NAMALWA (cell line): Measurements from ENCODE around the gene EIF5A.
A peak's percentile ranks its signal among the peaks of the same experiment; 100 is the strongest.
"Not testable (repeated sequence)": the region's sequence is repeated elsewhere in the genome, so short reads cannot be mapped to it uniquely, and the experiment has no call there.

ENCODE experiments used
- DNase-seq: peaks from one replicate; pipeline ENCODE4 v3.0.0-alpha.2; 2015; ENCODE audit warnings: low spot score

Gene EIF5A

GRCh38 chr17:7332600-7333069 is 25.2 kb downstream of the EIF5A start:
- DNase-seq, result not testable (repeated sequence)

DNA sequence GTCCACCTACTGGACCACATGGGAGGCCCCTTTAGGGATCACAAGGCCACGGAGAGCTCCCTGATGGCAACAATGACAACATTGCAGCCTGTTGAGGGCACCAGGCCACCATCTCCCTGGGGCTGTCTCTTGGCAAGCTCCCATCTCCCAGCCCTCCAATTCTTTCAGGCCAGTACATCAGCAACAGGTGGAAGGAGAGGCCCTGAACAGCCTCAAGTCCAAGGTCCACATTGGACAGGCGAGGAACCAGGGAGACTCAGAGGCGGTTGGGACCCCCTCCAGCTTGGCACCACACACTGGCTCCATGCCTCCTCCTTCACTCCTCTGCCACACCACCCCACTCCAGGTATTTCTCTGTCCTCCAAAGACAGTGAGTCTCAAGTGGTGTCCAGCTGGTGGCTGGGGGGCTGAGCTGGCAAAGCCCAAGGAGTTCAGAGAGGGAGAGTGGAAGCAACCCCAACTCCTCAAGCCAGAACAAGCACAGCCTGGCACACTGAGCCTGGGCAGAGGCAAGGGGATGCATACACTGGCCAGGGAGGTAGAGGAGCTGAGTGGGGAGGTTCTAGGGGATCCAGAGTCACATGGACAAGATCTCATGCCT is 27.6 kb downstream of the EIF5A start:
- no peak for DNase-seq

GRCh38 chr17:7335765-7336164 is 28.3 kb downstream of the EIF5A start:
- DNase-seq, result not testable (repeated sequence)

DNA sequence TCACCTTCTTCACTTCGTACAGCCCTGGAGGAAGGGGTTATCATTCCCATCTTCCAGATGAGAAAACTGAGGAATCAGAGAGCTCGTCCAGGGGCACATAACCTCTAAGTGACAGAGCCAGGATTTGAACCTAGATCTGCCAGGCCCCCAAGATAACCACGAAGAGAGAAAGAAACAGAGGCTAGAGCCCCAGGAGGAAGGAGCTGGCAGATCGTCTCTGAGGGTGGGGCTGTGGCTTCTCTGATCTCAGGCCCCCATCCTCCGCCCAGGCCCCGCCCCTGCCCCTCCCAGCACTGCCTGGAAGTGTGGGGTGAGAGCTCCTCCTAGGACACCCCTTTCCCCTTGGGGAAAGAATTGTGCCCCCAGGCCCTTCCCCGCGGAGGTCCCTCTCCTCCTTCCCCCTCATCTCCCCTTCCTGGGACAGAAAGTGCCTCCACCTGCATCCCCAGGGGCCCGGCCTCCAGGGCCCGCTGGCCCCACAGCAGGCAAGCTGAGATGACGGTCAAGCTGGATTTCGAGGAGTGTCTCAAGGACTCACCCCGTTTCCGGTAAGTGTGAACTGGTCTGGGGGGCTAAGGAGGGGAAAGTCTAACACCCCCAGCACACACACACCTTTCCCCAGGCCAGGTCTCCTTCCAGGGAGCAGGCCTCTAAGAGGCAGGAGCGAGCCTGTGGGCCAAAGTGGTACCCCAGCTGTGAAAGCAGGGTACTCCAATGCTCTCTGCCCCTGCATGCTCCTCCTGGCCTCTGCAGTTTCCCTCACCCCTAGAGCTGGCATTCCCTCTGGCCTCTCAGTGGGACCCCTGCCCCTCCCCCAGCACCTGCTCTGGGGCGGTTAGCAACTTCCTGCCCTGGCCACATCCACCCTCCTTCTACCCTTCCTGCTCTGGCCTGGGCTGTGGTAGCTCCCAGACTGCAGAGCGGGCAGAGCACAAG is 29.1 kb downstream of the EIF5A start, which contains the start of gene ACAP1:
ACAP1 (plus strand) TSS at position 290 of the 936 bp plus-strand sequence; CDS start at position 496, 206 bp downstream.
- peak; percentile 44 for DNase-seq

GRCh38 chr17:7337600-7337999 is 30.2 kb downstream of the EIF5A start:
- DNase-seq, result not testable (repeated sequence)

DNA sequence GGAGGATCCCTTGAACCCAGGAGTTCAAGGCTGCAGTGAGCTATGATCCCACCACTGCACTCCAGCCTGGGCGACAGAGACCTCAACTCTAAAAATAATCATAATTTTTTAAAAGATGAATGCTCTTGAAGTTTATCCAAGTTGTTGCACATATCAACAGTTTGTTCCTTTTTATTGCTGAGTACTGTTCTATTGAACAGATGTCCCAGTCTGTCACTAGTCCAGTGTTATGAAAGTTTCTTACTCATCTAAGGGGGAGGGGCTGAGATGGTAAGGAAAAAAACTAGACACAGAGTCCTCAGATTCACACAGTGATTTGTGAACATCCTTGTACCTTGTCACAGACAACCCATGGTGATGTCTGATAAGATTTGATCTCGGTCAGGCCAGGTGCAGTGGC is 32.8 kb downstream of the EIF5A start:
- no peak for DNase-seq

DNA sequence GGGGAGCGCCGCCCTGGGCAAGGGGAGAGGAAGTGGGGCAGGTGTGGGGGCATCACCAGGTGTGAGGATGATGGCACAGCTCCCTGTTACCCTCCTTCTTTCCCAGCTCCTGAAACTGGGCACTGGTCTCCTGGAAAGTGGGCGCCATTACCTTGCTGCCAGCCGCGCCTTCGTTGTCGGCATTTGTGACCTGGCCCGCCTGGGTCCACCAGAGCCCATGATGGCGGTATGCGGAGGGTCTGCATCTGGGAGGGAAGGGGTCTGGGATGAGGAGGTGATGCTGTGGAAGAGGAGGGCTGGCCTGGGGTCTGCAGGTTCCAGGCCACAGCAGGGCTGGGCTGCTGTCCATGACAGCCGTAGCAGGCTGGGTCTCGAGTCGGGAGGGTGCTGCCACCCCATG is 34.4 kb downstream of the EIF5A start:
- DNase-seq, result no peak

DNA sequence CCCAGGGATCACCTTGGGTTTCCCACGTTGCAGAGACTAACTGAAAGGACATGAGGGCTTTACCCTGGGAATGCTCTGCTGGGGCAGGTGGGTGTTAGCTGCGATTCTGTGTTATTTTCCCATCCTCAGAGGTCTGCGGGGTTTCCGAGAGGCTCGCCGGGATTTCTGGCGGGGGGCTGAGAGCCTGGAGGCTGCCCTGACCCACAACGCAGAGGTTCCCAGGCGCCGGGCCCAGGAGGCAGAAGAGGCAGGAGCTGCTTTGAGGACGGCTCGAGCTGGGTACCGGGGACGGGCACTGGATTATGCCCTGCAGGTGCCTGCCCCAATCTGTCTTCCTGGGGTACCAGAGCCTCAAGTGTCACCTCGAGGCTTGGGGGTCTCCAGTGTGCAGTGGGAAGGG is 35.8 kb downstream of the EIF5A start:
- no peak for DNase-seq

DNA sequence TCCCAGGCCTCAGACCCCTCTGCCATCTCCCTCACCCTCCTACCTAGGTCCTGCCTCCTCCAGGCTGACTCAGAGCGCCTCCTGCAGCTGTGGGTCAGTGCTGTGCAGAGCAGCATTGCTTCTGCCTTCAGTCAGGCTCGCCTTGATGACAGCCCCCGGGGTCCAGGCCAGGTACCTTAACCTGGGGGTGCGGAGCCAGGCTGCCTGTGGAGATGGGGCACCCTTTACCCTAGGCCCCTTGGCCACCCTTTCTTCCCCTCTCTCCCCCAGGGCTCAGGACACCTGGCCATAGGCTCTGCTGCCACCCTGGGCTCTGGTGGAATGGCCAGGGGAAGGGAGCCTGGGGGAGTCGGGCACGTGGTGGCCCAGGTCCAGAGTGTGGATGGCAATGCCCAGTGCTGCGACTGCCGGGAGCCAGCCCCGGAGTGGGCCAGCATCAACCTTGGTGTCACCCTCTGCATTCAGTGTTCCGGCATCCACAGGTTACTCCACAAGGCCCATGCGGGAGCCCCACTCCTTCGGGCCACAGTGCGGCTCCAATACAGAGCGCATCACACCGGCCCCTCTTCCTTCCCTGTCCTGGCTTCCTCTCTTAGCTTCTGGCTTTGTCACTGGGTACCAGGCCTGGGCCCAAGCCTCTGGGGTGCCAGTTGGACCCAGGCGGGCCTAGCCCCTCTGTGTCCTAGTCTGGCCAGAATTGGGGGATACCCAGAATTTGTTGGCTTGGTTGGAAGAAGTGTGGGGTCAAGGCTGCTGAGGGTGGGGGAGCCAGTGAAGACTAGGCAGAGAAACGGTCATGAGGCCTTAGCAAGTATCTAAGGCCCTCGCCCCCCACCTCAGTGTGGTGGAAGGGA is 39.6 kb downstream of the EIF5A start:
- no peak for DNase-seq

GRCh38 chr17:7347630-7348477 is 40.4 kb downstream of the EIF5A start:
- no peak for DNase-seq

GRCh38 chr17:7348478-7349242 is 41.2 kb downstream of the EIF5A start:
- DNase-seq, result no peak

DNA sequence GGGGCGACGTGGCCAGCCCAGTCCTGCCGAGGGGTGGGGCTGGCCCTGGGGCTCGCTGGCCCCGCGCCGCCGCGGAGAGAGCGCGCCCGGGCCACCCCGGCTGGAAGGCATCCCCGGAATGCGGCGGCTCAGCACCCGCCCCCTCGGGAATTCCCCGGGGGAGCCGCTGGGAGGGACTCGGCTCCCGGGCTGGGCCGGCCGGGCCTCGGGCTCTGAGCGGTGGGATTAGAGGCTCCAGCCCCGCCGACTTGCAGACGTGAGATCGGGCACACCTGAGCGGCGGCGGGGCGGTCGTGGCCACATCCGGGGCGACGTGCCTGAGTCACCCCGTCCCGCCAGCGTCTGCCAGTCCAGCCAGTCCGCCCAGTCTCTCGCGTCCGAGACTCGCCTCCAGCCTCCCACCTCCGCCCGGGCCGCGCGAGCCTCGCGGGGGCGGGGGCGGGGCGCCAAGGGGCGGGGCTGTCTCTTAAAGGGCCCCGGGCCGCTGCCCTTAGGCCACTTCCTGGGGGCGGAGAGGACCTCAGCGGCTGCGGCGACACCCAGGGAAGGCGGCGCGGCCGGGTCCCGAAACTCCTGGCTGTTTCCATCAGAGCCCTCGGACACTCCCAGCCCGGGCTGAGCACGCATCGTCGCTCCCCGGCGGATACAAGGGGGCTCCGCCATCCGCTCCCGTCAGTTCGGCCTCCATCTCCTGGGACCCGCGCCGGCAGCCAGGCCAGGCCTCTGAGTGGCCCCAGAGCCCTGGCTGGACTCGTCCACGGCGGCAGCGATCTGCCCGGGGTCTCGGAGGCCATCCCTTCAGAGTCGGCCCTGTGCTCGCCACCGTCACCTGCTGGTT is 44.5 kb downstream of the EIF5A start, which contains the start of gene KCTD11:
KCTD11 (plus strand) TSS at position 498 of the 838 bp plus-strand sequence.
- peak; percentile 29 for DNase-seq

DNA sequence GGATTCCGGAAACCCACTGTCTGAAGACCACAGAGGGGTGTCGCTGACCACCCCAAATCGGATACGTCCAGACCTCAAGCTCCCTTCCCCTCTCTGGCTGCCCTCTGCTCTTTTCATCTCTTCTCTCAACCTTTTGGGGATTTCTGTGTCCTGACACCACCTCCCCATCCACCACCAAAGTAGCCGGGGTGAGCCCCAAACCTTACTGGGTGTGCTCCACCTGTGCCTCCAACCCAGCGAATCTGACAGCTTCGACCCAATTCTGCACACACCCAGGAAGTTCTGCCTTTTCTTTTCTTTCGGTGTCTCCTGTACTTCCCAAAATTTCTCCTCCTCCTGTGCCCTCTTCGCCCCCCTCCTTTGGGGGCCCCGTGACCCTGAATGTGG is 45.1 kb downstream of the EIF5A start:
- no peak for DNase-seq

DNA sequence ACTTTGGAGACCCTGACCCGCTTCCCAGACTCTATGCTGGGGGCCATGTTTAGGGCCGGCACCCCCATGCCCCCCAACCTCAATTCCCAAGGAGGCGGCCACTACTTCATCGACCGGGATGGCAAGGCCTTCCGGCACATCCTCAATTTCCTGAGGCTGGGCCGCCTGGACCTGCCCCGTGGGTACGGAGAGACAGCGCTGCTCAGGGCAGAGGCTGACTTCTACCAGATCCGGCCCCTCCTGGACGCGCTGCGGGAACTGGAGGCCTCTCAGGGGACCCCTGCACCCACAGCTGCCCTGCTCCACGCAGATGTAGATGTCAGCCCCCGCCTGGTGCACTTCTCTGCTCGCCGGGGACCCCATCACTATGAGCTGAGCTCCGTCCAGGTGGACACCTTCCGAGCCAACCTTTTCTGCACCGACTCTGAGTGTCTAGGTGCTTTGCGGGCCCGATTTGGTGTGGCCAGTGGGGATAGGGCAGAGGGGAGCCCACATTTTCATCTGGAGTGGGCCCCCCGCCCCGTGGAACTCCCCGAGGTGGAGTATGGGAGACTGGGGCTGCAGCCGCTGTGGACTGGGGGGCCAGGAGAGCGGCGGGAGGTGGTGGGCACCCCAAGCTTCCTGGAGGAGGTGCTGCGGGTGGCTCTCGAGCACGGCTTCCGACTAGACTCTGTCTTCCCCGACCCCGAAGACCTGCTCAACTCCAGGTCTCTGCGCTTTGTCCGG is 45.6 kb downstream of the EIF5A start:
- no peak for DNase-seq

GRCh38 chr17:7354262-7354843 is 46.9 kb downstream of the EIF5A start:
- no peak for DNase-seq

DNA sequence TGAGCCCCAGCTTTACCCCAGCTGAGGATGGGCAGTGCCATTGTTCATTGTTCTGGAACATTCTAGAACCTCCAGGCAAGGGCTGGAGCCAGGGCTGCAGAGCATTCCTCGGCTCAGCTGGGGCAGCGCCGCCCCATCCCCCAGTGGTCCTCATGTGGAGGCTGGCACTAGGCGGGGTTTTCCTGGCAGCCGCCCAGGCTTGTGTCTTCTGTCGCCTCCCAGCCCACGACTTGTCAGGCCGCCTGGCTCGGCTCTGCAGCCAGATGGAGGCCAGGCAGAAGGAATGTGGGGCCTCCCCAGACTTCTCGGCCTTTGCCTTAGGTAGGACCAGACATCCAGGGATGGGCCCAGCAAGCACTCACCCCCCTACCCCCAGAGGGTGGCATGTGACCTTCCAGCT is 47.6 kb downstream of the EIF5A start, which contains the start of gene TMEM95:
TMEM95 (plus strand) TSS at position 104 of the 400 bp plus-strand sequence; CDS start at position 153, 49 bp downstream.
- no peak for DNase-seq

DNA sequence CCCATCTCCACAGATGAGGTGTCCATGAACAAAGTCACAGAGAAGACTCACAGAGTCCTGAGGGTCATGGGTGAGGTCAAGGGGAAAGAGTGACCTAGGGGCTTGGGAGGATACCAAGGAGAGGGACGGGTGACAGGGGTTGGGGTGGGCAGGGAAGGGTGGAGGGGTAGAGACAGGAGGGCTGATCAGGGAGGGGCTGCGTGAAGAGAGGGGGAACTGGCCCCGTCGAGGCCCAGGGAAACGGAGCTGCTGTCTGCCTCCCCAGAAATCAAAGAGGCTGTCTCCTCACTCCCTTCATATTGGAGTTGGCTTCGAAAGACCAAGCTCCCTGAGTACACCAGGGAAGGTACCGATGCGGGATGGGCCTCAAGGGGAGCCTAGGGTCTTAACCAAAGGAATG is 48.1 kb downstream of the EIF5A start:
- DNase-seq, result no peak

- DNase-seq, result peak; percentile 76
Observed at GRCh38 chr17:7356072-7356549, 48.7 kb downstream of the EIF5A start.
